Activated effector memory CD4-positive, alpha-beta T cell treated with Interleukin-2 at 50 U/mL for 16 hours (primary cell): Measurements from ENCODE around the gene OR52E6.

Experiments used
- DNase-seq: peaks from one replicate; pipeline ENCODE4 v3.0.0-alpha.2; 2020

The OR52E6 gene

DNA sequence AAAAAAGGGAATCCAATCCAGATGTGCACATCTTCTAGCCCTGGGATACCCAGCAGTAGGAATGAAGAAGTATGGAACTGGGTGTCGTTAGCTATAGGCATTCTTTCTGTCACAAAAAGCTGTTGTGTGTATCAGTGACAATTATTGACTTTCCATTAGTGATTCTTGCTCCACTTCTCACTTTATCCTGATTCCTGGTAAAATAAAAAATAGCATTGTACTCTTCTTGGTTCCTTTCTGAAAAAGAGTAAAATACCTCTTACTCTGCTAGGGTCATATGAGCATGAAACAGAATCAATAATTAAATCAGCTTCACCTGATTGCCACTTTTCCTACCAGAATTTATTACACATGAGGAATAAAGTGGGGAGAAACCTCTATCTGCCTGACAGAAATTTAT, at the start of gene OR52E6:
Gene OR52E6 (minus strand): TSS at position 101 of the 400 bp plus-strand sequence. CDS start 0 bp downstream, at position 101.
- no peak for DNase-seq

GRCh38 chr11:5891216-5891800, 49.6 kb upstream of the OR52E6 start:
- no peak for DNase-seq

GRCh38 chr11:5887661-5888060, 46.0 kb upstream of the OR52E6 start:
- DNase-seq = no peak

GRCh38 chr11:5887172-5887571, 45.5 kb upstream of the OR52E6 start:
- no peak for DNase-seq

DNA sequence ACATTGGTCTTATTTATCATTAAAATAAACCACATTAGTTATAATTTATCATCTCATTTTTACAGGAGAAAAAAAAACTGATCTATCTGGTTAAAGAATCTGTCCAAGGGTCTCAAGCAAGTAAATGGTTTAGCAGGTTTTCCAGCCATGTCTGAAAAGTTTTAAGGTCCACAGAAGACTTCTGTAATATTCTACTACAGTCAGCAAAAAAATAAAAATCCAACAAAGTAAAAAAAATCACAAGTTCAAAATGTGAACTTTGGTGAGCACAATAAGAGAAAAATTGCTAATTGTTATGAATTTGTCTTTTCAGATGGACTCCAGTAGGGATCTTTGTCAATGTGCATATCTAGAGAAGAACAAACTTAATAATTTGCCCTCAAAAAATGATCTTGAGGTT, 40.1 kb upstream of the OR52E6 start:
- DNase-seq = no peak

DNA sequence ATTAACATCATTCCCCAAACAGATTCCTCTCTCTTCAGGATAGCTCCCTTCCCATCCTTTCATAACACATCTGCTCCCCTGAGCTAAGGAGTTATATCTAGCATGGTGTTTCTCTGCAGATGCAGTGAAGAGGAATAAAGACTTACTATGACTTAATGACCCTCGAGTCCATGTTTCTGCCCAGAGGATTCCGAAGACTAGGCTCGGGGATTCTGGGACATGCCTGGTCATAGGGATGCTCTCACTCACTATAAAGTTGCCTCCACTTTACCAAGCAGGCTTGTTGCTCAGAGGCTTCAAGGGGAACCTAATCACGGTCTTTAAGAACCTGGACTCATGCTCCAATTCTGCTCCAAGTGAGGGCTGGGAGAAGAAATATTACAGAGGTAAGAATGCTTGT, 38.6 kb upstream of the OR52E6 start, which contains the start of gene OR52E4:
Gene OR52E4 (plus strand): TSS at position 301 of the 400 bp plus-strand sequence. CDS start 3,664 bp downstream, outside the sequence.
- DNase-seq = no peak

DNA sequence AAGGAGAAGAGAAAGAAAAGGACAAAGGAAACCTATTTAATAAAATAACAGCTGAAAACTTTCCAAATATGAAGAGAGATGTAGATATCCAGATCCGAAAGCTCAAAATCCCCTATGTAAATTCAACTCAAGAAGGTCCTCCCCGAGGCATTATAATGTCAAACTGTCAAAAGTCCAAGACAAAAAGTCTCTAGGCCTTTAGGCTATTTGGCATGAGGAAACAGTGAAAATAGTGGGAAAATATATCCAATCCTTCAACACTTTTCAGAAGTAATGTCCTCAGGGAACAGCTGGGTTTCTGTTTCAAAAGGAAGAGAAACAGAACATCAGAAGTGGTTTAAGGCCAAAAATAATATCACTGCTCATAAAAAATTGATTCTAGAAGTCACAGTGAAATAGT, 36.9 kb upstream of the OR52E6 start:
- DNase-seq = no peak

GRCh38 chr11:5865826-5866225, 24.1 kb upstream of the OR52E6 start:
- no peak for DNase-seq

DNA sequence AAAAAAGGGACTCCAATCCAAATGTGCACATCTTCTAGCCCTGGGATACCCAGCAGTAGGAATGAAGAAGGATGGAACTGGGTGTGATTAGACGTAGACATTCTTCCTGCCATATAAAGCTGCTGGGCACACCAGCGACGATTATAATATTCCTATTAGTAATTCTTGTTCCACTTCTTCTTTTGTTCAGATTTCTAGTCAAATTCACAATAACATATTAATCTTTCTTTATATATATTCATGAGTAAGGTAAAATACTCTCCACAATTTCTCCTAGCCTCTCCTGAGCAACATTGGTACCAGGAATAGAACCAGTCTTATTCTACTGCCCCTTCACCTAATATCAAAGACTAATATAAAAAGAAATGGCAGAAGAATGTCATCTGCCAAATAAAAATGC, 15.9 kb upstream of the OR52E6 start, which contains the start of gene OR52E8:
Gene OR52E8 (minus strand): TSS at position 101 of the 400 bp plus-strand sequence. CDS start 0 bp downstream, at position 101.
- no peak for DNase-seq

GRCh38 chr11:5851002-5851401, 9.3 kb upstream of the OR52E6 start:
- no peak for DNase-seq

DNA sequence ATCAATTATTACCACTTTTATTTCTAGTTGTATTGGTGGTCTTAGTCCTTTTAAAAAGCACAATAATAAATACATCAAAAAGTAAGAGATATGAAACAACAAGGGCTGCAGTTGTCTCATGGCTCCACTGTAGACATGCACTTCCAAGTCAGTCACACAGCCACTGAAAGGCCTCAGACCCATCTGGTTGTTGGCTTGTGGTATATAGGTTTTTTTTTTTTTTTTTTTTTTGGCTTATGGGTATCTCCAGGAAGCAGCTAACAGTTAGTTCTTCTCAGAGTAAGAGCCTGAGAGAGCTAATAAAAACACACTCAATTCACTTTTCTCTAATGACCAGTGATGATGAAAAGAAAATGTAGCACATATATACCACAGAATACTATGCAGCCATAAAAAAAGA, 6.0 kb upstream of the OR52E6 start:
- no peak for DNase-seq

DNA sequence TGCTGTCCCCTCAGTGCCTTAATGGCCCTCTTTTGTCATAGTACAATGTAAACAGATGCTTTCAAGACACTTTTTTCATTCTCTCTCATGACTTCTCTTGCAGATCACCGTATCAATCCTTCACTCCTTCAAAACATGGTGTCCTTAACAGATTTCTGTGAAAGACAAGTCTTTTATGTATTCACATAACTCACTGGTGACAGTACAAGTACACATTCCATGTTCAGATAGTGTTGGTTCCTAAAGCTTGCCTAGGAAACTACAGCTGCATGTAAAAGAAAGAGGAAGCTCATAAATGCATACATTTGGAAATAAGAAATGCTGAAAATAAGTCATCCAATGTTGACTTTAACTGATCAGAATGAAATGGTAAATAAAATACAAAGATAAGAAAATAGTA, 5.0 kb upstream of the OR52E6 start:
- DNase-seq = no peak

GRCh38 chr11:5837695-5838094, 4.0 kb downstream of the OR52E6 start:
- DNase-seq = no peak

DNA sequence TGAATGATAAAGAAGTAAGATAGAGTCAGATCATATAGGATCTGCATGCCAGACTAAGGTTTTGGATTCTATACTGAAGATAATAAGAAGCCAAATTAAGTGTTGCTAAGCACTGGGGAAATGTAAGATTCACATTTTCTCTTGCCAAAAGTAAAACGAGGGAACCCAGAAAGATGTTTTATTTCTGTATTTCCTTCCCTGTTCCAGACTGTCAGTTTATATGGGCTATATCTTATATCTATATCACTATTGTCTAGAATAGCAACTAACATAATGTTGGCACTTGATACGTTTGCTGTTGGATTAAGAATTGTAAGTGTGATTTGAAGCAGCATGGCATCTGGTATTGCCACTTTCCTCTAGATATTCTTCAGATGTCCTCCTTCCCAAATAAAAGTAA, 8.3 kb downstream of the OR52E6 start:
- DNase-seq = no peak

DNA sequence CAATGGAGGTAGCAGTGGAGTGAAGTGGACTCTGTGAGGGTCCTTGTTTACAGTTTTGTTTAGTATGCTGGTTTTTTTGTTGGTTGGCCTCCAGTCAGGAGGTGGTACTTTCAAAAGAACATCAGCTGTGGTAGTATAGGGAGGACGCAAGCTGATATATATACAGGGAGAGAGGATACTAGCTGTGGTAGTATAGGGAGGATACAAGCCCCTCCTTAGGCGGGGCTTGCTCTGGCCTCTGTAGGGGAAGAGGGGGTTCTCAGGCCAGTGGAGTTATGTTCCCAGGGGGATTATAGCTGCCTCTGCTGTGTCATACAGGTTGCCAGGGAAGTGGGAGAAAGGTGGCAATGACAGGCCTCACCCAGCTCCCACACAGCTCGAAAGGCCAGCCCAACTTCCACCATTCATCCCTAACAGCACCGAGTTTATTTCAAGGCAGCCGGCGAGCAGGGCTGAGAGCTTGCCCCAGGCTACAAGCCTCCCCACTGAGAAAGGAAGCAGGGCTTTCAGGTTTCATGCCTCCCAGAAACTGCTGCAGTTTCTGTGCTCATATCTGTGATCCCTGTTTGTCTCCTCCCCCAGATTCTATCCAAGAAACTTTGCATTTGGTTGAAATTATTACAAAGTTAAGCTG, 10.4 kb downstream of the OR52E6 start:
- no peak for DNase-seq

DNA sequence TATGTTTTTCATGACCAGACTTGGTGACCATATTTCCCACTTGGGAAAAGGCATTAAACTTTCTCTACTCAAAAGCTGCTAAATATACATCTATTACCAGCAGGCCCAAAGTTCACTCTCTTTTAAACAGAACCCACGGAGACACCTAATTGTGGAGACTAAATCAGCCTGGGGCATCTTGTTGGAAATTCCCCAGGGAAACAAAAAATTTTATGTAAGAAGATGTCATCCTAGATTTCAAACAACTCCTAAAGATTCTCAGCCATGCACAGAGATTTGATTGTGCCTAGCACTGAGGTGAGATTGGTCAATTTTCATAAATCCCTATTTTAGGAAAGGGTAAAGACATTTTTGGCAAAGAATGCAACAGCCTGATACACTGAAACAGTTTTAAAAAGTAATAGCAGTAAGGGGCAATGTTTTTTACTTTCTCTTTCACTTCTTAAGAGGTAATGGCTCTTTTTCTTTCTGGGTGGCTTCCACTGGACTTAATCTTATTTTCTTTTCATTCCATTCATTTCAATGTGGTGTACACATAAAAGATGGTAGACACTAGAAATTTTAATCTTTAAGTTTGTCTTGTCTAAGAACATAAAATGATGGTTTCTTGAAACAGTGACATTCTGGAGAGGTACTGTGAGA, 23.3 kb downstream of the OR52E6 start:
- no peak for DNase-seq

GRCh38 chr11:5815534-5815933, 26.2 kb downstream of the OR52E6 start:
- DNase-seq = no peak

GRCh38 chr11:5809905-5810795, 31.5 kb downstream of the OR52E6 start:
- DNase-seq = no peak

DNA sequence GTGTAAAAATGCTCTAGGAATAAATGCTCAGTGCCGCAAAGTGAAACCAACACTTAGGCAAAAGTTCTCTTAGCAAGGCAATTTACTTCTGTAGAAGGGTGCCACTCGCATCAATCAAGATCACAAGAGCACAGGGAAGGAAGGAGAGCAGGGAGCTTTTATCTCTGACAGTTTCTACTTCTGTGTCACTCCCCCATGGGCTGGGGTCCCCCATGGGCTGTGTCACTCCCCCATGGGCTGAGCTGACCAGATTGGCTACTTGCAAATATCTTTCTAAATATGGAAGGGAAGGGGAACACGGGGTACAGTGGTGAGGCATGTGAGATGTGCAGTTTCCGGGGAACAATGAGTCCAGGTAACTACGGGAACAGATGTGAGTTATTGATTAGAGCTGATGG, 32.6 kb downstream of the OR52E6 start:
- DNase-seq = no peak

GRCh38 chr11:5808500-5809121, 33.1 kb downstream of the OR52E6 start, which contains the start of gene OR52N2:
TSS of gene OR52N2 (plus strand) at chr11:5808924. CDS start at chr11:5820336, 11,412 bp downstream.
- DNase-seq = peak; percentile 53

- DNase-seq = no peak
Observed at GRCh38 chr11:5807580-5807979, 34.1 kb downstream of the OR52E6 start.

DNA sequence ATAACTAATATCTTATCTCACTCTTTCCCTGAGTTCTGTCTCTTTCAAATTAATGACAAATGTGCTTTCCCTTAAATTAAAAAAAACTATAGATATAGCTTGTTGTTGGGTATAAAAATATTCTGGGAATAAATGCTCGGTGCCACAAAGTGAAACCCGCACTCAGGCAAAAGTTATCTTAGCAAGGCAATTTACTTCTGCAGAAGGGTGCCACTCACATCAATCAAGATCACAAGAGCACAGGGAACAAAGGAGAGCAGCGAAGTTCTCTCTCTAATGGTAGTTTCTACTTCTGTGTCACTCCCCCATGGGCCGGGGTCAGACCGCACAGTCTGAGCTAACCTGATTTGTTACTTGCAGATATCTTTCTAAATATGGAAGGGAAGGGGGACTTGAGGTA, 37.7 kb downstream of the OR52E6 start:
- DNase-seq = no peak

- DNase-seq = no peak
Observed at GRCh38 chr11:5796541-5796940, 45.2 kb downstream of the OR52E6 start.
